Skeletal muscle satellite cell (primary cell): Measurements from ENCODE around the gene PUS3. TPM values are rescaled to one million over a fixed set of nuclear protein-coding genes. Genes with fewer than 3 reads are reported as not detected.

Experiments used
- H3K27me3 ChIP-seq: 2 replicates; pipeline ENCODE4 v1.7.0; 2013; ENCODE audit warnings: low read length; ENCODE audit not compliant: control insufficient read depth, insufficient read depth
- H3K36me3 ChIP-seq: 2 replicates; pipeline ENCODE4 v1.7.0; 2013; ENCODE audit warnings: mild to moderate bottlenecking, control low read depth, low read length; ENCODE audit not compliant: insufficient read depth
- H3K4me1 ChIP-seq: 2 replicates; pipeline ENCODE4 v1.7.0; 2013; ENCODE audit warnings: low read length; ENCODE audit not compliant: control insufficient read depth, insufficient read depth
- H3K4me2 ChIP-seq: 2 replicates; pipeline ENCODE4 v1.7.0; 2013; ENCODE audit warnings: mild to moderate bottlenecking, low read length
- H3K4me3 ChIP-seq: 2 replicates; pipeline ENCODE4 v1.7.0; 2013; ENCODE audit warnings: low read length
- H3K9ac ChIP-seq: 2 replicates; pipeline ENCODE4 v1.7.0; 2013; ENCODE audit warnings: mild to moderate bottlenecking, low read depth, low read length, moderate library complexity
- H3K9me3 ChIP-seq: replicated peaks from 2 replicates; pipeline ENCODE4 v1.7.0; 2013; ENCODE audit warnings: mild to moderate bottlenecking, control low read depth, low read length
- total RNA-seq: library from RNA; depleted of rRNA; stranded (reverse); fragments of >200 nt; gene quantifications from 2 replicates; pipeline ENCODE4 v1.2.3, GENCODE V29; 2012; rRNA removed

The PUS3 gene, protein sequence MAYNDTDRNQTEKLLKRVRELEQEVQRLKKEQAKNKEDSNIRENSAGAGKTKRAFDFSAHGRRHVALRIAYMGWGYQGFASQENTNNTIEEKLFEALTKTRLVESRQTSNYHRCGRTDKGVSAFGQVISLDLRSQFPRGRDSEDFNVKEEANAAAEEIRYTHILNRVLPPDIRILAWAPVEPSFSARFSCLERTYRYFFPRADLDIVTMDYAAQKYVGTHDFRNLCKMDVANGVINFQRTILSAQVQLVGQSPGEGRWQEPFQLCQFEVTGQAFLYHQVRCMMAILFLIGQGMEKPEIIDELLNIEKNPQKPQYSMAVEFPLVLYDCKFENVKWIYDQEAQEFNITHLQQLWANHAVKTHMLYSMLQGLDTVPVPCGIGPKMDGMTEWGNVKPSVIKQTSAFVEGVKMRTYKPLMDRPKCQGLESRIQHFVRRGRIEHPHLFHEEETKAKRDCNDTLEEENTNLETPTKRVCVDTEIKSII
- total RNA-seq, result 12.9 and 19.7 TPM in 2 replicates

DNA sequence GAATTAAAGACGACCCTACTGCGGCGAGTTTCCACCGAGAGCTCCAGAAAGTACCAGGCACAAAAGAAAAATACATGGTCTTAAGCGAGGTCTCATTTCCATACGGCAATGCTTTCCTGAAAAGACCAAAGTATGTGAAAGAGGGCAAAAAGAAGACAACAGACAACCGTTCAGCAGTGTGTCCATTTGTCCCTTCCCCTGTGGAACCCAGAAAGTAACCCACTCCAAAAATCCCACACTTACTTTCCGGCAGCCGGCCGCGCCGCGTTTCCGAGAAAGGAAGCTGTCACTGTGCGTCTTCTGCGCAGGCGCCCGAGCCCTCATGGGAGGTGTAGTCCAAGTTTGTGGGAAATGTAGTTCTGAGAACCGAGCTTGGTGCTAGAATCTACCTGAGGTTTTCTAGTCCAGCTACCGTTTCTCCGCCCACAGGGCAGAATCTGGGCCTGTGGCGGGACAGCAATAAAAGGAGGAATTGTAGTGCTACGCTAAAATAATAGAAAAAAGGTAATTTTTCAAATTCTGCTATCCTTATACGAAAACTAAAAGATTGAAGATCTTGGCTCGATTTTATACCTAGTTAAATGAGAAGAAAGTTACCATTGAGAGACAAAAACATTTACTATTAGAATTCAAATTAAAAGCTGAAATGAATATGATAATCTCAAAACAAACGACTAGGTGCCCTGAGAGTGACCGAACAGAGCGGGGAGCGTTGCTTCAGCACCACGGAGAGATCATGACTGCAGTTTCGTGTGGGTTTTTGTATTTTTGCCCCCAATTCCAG is at the start of gene PUS3:
Gene PUS3, minus strand, starts transcription at position 280 of the 784 bp plus-strand sequence. CDS start 6,922 bp downstream, outside the sequence.
- H3K9ac ChIP-seq, result peak within 1 kb of the TSS; percentile 84

DNA sequence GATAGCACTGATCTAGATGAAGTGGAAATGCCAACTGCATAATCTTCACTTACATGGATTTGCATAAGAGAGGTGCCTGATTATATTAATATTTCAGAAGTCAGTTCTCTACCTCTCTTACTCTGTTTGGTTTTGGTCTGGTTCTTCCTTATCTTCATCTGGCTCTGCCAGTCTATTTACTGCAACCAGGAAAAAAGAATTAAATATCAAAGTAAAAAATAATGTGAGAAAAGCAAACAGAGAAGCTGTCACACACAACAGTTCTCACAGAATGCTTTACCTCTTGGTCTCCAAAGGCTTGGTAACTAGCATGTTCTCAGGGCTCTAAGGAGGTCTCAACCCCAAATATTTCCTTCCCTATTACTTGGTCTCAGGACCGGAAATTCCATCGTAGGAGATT is 49.6 kb upstream of the PUS3 start:
- no peaks in the 10 kb centered on the region for H3K4me1 ChIP-seq
- no peaks in the 10 kb centered on the region for H3K9me3 ChIP-seq
- no peak overlapping the region for H3K4me2 ChIP-seq
- H3K9ac ChIP-seq, result no peak overlapping the region
- H3K36me3 ChIP-seq, result no peaks in the 10 kb centered on the region
- H3K4me3 ChIP-seq, result no peak overlapping the region
- peaks cover 25% of the 10 kb centered on the region for H3K27me3 ChIP-seq

More for the DNA sequence above, at the start of gene PUS3:
- Histone ChIP-seq H3K4me3 (peak within 1 kb of the TSS; percentile 84), H3K4me1 (peaks cover 10% of the 10 kb centered on the region), H3K4me2 (peak within 1 kb of the TSS; percentile 79), H3K9me3 (no peaks in the 10 kb centered on the region), H3K27me3 (peaks cover 24% of the 10 kb centered on the region), H3K36me3 (peaks cover 18% of the 10 kb centered on the region)

DNA sequence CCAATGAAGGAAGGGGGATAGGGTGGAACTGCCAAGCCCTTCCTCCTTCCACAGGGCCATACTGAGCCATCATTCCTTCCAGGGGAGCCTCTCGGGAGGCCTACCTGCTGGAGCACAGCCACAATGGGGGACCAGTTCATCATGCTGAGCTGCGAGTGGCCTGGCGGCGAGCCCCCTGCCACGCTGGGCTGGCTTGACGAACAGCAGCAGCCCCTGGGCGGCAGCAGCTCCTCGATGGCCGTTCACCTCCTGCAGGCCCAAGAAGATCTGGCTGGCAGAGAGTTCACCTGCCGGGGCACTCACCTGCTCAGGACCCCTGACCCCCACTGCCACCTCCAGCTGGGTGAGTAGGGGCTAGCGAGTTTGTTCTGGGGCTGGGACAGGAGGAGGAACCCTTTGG is 48.7 kb upstream of the PUS3 start:
- Histone ChIP-seq H3K4me3 (no peak overlapping the region), H3K4me2 (no peak overlapping the region), H3K4me1 (no peaks in the 10 kb centered on the region), H3K9ac (no peak overlapping the region), H3K9me3 (no peaks in the 10 kb centered on the region), H3K27me3 (peaks cover 25% of the 10 kb centered on the region), H3K36me3 (no peaks in the 10 kb centered on the region)

DNA sequence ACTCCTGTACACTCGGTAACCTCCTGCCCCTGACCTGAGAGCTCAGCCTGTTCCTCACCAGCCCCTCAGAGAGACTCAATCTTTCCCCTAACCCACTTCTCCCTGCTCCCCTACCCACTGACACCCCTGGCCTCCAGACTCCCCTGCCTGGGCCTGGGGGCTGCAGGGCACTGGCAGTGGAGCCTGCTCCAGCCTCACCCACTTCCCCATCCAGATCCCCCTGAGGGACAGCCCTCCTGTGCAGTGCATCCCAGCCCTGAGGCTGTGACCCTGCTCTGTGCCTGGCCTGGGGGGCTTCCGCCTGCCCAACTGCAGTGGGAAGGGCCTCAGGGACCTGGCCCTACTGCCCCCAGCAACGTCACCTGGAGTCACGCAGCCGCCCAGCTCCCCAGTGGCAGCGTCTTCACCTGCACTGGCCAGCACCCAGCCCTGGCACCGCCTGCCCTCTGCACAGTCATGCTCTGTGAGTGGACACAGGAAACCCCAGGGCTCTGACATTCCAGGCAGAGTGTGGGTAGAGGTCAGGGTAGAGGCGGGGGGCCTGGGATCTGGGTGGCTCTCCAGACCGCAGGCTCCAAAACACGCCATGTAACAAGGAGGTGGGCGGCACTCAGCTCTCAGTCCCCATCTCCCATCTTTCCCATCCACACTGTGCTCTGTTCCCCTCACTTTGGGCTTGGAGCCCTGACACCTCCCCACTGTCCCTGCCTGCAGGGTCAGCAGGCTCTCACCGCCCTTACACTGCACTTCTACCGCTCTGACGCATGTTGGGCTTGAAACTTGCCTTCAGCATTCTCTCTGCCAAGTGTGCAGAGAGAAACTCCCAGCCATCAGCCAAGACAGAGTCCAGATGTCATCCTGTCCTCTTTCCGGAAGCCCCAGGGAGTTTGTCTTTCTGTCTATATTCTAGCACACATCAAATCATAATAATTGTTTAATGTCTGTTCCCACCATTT is 48.0 kb upstream of the PUS3 start:
- Histone ChIP-seq H3K36me3 (no peaks in the 10 kb centered on the region), H3K9ac (no peak overlapping the region), H3K4me1 (no peaks in the 10 kb centered on the region), H3K4me3 (no peak overlapping the region), H3K9me3 (no peaks in the 10 kb centered on the region), H3K27me3 (peaks cover 25% of the 10 kb centered on the region), H3K4me2 (no peak overlapping the region)

DNA sequence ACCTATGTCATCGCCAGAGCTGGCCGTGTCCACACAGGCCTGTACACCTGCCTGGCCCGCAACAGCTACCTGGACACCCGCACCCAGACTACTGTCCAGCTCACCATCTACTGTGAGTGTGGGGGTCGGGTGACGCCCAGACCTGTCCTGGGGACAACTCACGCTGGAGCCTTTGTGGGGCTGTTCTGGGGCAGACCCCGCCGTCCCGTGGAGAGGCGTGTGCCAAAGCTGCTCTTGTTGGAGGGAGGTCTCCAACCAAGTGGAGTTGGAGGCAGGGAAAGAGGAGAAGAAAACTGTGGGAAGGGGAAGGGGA is 47.1 kb upstream of the PUS3 start:
- H3K4me3 ChIP-seq, result no peak overlapping the region
- H3K9ac ChIP-seq, result no peak overlapping the region
- H3K4me2 ChIP-seq, result no peak overlapping the region
- no peaks in the 10 kb centered on the region for H3K36me3 ChIP-seq
- peaks cover 25% of the 10 kb centered on the region for H3K27me3 ChIP-seq
- no peaks in the 10 kb centered on the region for H3K4me1 ChIP-seq
- no peaks in the 10 kb centered on the region for H3K9me3 ChIP-seq

DNA sequence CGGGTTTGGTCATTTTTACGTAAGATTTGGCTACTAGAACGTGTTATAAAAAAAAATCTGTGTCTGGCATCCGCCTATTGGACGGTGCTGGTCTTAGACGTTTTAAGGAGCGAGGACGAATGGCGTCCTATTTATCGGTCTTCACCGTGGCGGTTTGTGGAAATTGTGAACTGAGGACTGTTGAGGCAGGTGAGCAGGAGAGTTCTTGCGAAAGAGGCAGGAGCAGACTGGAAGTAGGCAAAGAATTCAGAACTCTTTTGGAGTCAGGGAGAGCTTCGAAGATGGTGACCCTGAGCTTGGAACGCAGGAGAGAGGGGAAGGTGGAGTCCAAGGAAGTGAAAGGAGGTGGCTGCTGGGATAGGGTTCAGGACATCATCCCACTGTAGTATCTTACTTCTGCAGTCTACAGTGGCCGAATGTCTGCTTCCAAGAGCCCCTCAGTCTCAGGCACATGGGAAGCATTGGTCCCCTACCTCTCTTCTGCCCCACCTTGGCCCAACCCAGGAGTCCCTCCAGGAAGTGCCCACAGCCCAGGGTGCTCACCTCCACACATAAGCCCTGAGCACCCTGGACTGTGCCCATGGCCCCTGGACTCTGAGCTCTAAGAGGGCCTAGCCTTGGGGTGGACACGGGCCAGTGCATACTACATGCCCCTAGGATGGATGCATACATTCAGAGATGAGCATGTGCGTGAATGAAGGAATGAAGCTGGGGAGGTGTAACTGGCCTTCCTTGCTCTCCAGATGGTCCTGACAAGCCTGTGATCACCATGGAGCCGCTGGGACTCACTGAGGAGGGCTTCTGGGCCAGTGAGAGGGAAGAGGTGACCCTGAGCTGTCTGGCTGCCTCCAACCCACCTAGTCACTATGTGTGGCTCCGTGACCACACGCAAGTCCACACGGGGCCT is 46.5 kb upstream of the PUS3 start:
- Histone ChIP-seq H3K9ac (no peak overlapping the region), H3K9me3 (no peaks in the 10 kb centered on the region), H3K36me3 (no peaks in the 10 kb centered on the region), H3K4me3 (no peak overlapping the region), H3K4me1 (no peaks in the 10 kb centered on the region), H3K4me2 (no peak overlapping the region), H3K27me3 (peaks cover 25% of the 10 kb centered on the region)

DNA sequence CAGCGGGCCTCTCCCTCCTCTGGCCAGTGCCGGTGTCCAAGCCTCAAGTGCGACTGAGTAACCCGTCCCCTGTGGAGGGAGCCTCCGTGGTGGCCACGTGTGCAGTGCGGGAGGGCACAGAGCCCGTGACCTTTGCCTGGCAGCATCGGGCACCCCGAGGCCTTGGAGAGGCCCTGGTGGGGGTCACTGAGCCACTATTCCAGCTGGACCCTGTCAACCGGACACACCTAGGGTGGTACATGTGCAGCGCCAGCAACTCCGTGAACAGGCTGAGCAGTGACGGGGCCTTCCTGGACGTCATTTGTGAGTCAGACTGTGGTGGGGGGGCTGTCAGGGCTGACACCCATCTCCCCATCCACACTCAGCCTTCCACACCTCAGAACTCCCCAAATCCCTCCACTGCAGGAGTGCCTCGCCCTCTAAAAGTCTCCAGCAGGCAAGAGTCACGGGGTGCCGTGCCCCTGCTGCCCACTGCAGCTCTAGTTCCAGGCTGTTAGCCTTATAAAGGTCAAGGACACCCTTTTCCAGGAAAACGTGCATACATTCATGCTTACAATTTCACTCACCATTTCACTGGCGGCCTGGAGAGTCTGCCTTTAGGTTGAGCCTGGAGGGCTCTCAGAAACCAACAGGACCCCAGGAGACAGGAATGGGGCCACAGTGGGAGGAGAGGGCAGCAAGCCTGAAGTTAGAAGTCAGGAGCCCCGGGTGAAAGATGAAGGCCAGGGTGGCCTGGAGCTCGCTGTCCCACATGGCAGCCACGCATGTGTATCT is 45.5 kb upstream of the PUS3 start:
- Histone ChIP-seq H3K4me3 (no peak overlapping the region), H3K9ac (no peak overlapping the region), H3K4me1 (no peaks in the 10 kb centered on the region), H3K27me3 (peaks cover 16% of the 10 kb centered on the region), H3K4me2 (no peak overlapping the region), H3K36me3 (no peaks in the 10 kb centered on the region), H3K9me3 (no peaks in the 10 kb centered on the region)

DNA sequence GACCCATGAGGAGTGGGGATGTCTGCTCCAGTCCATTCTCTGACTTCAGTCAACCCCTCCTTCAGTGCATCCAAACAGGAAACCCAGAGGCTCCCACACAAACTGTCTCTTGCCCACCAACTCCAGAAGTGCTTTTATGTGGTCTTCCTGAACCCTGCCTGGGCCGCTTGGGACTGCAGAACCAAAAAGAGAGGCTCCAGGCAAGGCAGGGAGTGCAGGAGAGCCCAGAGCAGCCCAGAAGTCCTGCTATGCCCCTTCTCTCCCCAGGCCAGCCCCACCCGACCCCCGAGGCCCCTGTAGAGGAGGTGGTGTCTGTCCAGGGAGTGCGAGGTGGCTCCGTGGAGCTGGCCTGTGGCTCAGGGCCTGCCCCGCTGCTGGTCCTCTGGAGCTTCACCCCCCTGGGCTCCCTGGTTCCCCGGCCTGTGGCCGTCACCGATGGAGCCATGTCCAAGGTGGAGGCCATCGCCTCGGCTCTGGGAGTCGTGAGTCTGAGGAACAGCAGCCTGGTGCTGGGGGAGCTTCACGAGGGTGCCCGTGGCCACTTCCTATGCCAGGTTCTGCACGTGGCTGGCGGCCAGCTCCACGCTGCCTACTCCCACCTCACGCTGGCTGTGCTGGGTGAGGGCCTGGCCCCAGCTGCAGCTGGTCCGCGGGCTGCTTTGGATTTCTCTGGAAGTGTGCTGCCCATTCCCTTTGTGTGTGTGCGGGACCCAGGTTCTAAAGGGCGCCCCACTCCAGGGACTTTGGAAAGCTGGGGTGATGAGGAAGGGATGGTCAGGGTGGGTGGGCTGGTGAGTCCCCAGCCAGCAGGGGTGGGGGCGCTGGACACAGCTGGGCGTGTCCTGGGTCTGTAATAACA is 44.6 kb upstream of the PUS3 start:
- peaks cover 13% of the 10 kb centered on the region for H3K27me3 ChIP-seq
- H3K4me1 ChIP-seq, result no peaks in the 10 kb centered on the region
- H3K36me3 ChIP-seq, result no peaks in the 10 kb centered on the region
- no peak overlapping the region for H3K9ac ChIP-seq
- no peaks in the 10 kb centered on the region for H3K9me3 ChIP-seq
- H3K4me2 ChIP-seq, result no peak overlapping the region
- no peak overlapping the region for H3K4me3 ChIP-seq

DNA sequence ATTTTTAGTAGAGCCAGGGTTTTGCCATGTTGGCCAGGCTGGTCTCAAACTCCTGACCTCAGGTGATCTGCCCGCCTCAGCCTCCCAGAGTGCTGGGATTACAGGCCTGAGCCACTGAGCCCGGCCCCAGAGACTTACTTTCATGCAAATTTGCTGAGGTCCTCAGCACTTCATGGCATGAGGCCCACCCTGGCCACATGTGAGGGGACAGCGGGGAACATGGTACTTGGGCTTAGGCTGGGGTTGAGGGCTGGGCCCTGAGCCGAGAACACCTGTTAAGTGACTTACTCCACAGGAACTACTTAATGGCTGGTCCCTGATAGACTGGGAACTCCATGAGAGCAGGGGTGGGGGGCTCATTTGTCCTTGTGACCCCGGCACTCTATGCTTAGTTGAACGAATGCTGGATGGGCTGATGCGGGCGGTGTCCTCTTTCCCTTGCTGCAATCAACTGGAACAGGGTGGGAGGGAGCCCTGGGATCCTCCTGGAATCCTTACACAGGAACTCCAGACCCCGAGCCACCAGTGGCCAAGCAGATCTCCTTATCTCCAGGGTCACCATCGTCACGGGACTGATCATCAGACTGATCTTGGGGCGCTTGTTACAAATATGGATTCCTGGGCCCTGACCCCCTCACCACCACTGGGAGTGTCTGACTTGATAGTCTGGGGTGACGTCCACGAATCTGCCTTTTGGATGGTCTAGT is 43.9 kb upstream of the PUS3 start:
- Histone ChIP-seq H3K4me3 (no peak overlapping the region), H3K4me1 (peaks cover 3% of the 10 kb centered on the region), H3K36me3 (no peaks in the 10 kb centered on the region), H3K4me2 (no peak overlapping the region), H3K27me3 (peaks cover 12% of the 10 kb centered on the region), H3K9ac (no peak overlapping the region), H3K9me3 (no peaks in the 10 kb centered on the region)
